BJ (cell line): ENCODE results near the gene OR9Q1. TPM values are rescaled to one million over a fixed set of nuclear protein-coding genes. Genes with fewer than 3 reads are reported as not detected.

ENCODE experiments used
- CTCF ChIA-PET: fragments of 350-600 bp; formaldehyde crosslinking; extraction: SDS; loops from one replicate; lab custom pipeline; 2021; ENCODE audit warnings: antibody characterized with exemption, inconsistent platforms; lab: Yijun Ruan, JAX
- POLR2A ChIA-PET: fragments of 300-600 bp; sonication (Branson Sonifier 250); formaldehyde crosslinking; extraction: SDS; loops from one replicate; lab custom pipeline; 2021; ENCODE audit warnings: antibody characterized with exemption; lab: Charles Lee
- DNase-seq: peaks from one replicate; pipeline ENCODE4 v3.0.0-alpha.2; 2011; ENCODE audit warnings: low read depth
- H3K27me3 ChIP-seq: 2 replicates; pipeline ENCODE4 v1.6.0; 2011; ENCODE audit warnings: low read length; ENCODE audit not compliant: control insufficient read depth, insufficient read depth
- H3K36me3 ChIP-seq: 2 replicates; pipeline ENCODE4 v1.5.1; 2011; ENCODE audit warnings: low read length; ENCODE audit not compliant: control insufficient read depth, insufficient read depth
- H3K4me3 ChIP-seq: 2 replicates; pipeline ENCODE4 v1.5.1; 2011; ENCODE audit warnings: low read depth, mild to moderate bottlenecking, control low read depth, low read length
- polyA plus RNA-seq: library from polyadenylated mRNA; depleted of rRNA; stranded (reverse); fragments of >200 nt; gene quantifications from 2 replicates; pipeline ENCODE4 v1.2.3, GENCODE V29; 2011; rRNA removed
- small RNA-seq: library from RNA; depleted of rRNA; stranded (forward); fragments of <200 nt; gene quantifications from one replicate; pipeline ENCODE3, GENCODE V24; 2012; ENCODE audit warnings: low replicate concordance, low read depth; ENCODE audit not compliant: insufficient read length
- TF ChIP-seq, protein P1 (sequence below): IDR thresholded peaks from 2 replicates; pipeline ENCODE4 v1.5.1; 2011; ENCODE audit warnings: low read depth, mild to moderate bottlenecking, control low read depth, inconsistent platforms, low read length, moderate library complexity; ENCODE audit not compliant: insufficient read depth

OR9Q1 gene
- polyA plus RNA-seq, 1 experiment: not detected

DNA sequence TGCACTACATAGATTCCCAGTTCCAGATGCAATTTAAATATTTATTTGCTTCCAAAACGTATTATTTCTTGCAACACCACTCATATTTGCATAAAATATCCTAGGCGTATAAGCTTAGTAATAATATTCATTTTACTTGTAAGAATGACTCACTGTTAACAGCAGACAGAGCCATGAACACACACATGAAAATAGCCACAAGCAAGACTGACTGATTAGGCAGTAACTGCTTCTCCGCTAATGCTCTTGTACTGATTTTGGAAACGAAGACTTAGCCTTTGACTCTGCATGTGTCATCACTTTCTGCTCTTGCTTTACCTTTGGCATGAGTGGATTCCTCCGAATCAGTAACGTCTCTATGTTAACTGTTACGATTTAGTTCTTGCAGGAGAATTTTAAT, 199.0 kb downstream of the OR9Q1 start:
- TF ChIP-seq, protein P1, sequence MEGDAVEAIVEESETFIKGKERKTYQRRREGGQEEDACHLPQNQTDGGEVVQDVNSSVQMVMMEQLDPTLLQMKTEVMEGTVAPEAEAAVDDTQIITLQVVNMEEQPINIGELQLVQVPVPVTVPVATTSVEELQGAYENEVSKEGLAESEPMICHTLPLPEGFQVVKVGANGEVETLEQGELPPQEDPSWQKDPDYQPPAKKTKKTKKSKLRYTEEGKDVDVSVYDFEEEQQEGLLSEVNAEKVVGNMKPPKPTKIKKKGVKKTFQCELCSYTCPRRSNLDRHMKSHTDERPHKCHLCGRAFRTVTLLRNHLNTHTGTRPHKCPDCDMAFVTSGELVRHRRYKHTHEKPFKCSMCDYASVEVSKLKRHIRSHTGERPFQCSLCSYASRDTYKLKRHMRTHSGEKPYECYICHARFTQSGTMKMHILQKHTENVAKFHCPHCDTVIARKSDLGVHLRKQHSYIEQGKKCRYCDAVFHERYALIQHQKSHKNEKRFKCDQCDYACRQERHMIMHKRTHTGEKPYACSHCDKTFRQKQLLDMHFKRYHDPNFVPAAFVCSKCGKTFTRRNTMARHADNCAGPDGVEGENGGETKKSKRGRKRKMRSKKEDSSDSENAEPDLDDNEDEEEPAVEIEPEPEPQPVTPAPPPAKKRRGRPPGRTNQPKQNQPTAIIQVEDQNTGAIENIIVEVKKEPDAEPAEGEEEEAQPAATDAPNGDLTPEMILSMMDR: no peak
- POLR2A ChIA-PET: no interaction called here
- no peaks in the 10 kb centered on the region for H3K36me3 ChIP-seq
- no peaks in the 10 kb centered on the region for H3K27me3 ChIP-seq
- DNase-seq: no peak
- CTCF ChIA-PET: no interaction called here
- no peak overlapping the region for H3K4me3 ChIP-seq

DNA sequence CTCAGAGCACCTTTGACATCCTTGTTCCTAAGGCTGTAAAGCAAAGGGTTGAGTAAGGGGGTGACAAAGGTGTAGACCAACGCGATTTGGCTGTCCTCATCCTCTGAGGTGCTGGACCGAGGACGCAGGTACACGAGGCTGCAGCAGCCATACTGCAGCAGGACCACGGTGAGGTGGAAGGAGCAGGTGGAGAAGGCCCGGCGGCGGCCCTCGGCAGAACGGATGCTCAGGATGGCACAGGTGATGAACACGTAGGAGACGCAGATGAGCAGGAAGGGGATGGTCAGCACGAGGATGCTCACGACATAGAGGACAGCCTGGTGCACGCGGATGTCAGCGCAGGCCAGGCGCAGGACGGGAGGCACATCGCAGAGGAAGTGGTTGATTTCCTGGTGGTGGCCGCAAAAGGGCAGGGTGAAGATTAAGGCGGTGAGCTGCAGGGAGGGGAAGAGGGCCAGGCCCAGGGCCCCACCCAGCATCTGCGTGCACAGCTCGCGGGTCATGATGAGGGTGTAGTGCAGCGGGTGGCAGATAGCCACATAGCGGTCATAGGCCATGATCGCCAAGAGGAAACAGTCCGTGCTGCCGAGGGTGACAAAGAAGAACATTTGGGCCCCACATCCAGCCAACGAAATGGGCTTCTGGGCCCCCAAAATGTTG, 204.4 kb downstream of the OR9Q1 start:
- Histone ChIP-seq H3K27me3 (no peaks in the 10 kb centered on the region), H3K4me3 (no peak overlapping the region), H3K36me3 (no peaks in the 10 kb centered on the region)
- ChIA-PET CTCF (no interaction called here), POLR2A (no interaction called here)
- no peak for DNase-seq
- TF ChIP-seq, protein P1: no peak

Small RNA genes within 50 kb of the gene (small RNA-seq; reads per million reads assigned to genes)
- gene RNU6-899P: not detected

Other genes starting within 250 kb of the OR9Q1 start
- not detected in 2 replicates for gene OR6Q1, start 7.1 kb downstream of the OR9Q1 start, polyA plus RNA-seq
- not detected in 2 replicates for gene OR9I1, start 101.6 kb downstream of the OR9Q1 start, polyA plus RNA-seq
- not detected in 2 replicates for gene OR9Q2, start 165.2 kb downstream of the OR9Q1 start, polyA plus RNA-seq
- gene OR1S2, start 180.3 kb downstream of the OR9Q1 start, polyA plus RNA-seq: not detected in 2 replicates
- gene OR1S1, start 188.8 kb downstream of the OR9Q1 start, polyA plus RNA-seq: not detected in 2 replicates
- not detected in 2 replicates for gene OR10Q1, start 205.0 kb downstream of the OR9Q1 start, polyA plus RNA-seq
- gene OR10W1, start 244.4 kb downstream of the OR9Q1 start, polyA plus RNA-seq: not detected in 2 replicates